Sigmoid colon (tissue), 4 donors: ENCODE results near the gene TRIM8.

Source experiments
- EP300 ChIP-seq, 4 donors: sonication (generic); formaldehyde crosslinking; IDR thresholded peaks; one replicate each; pipeline ENCODE4 v1.6.1; 2017; ENCODE audit warnings: antibody characterized with exemption in 4 of 4
- POLR2A ChIP-seq, 2 donors: fragments of 450-650 bp; IDR thresholded peaks; one replicate each; pipeline ENCODE4 v1.6.1; 2016; ENCODE audit warnings: antibody characterized with exemption in 2 of 2, mild to moderate bottlenecking in 2 of 2, moderate library complexity in 2 of 2
- POLR2AphosphoS5 ChIP-seq, 4 donors: sonication (generic); formaldehyde crosslinking; IDR thresholded peaks; one replicate each; pipeline ENCODE4 v1.6.1; 2017; ENCODE audit warnings: antibody characterized with exemption in 4 of 4
- TF ChIP-seq, protein P1 (sequence below), 4 experiments: fragments of 450-650 bp in 3 of 4; fragments of 200-600 bp in 1 of 4; IDR thresholded peaks; one replicate each; pipeline ENCODE4 v1.5.1; 2016 to 2019; ENCODE audit warnings: antibody characterized with exemption in 4 of 4, mild to moderate bottlenecking in 3 of 4, moderate library complexity in 2 of 4

DNA sequence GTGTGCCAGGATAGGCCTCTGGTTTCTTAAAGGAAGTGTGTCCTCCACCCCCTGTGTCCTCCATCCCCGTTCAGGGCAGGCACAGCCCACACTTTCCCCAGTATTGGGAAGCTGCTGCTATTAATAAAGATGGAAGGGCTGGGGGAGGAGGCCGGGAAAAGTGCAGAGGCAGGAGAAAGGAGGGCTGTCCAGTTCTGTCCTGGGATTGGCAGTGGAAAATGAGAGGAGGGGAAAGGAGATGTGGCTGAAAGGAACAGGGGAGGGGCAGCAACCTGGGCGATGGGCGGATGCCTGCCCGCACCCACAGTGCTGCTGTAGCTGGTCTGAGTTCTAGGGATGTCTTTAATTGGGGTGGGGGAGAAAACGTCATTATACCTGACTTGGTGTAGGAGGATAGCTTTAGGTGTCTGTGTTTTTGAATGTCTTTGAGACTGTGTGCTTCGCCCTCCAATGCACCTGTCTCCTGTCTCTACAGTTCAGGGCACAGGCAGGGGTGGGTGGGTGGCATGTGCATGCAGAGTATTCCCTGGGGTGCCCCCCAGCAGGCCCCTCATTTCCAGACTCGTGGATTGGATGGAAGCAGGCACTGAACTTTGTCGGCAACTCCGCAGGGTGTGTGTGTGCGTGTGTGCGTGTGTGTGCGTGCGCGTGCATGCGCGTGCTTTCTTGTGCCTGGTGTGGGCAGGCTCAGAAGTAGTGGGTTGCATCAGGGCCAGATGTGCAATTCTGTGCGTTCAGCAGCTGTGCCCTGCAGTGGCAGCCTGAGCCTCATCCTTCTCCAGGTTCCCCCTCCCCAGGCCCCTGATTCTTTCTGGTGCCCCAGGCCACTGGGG, 2.5 kb downstream of the TRIM8 start:
- TF ChIP-seq, protein P1, sequence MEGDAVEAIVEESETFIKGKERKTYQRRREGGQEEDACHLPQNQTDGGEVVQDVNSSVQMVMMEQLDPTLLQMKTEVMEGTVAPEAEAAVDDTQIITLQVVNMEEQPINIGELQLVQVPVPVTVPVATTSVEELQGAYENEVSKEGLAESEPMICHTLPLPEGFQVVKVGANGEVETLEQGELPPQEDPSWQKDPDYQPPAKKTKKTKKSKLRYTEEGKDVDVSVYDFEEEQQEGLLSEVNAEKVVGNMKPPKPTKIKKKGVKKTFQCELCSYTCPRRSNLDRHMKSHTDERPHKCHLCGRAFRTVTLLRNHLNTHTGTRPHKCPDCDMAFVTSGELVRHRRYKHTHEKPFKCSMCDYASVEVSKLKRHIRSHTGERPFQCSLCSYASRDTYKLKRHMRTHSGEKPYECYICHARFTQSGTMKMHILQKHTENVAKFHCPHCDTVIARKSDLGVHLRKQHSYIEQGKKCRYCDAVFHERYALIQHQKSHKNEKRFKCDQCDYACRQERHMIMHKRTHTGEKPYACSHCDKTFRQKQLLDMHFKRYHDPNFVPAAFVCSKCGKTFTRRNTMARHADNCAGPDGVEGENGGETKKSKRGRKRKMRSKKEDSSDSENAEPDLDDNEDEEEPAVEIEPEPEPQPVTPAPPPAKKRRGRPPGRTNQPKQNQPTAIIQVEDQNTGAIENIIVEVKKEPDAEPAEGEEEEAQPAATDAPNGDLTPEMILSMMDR (IDR thresholded peaks at IDR 0.05) = no peak
- no peak for TF ChIP-seq POLR2AphosphoS5 (IDR thresholded peaks at IDR 0.05)
- TF ChIP-seq POLR2A (IDR thresholded peaks at IDR 0.05) = no peak
- no peak for TF ChIP-seq EP300 (IDR thresholded peaks at IDR 0.05)
